Lower leg skin (tissue), 4 donors: ENCODE data around the gene USP34. TPM values are rescaled to one million over a fixed set of nuclear protein-coding genes. Genes with fewer than 3 reads are reported as not detected.
"Not testable (repeated sequence)": the region's sequence is repeated elsewhere in the genome, so short reads cannot be mapped to it uniquely, and the experiment has no call there.

Source experiments
- DNase-seq, 2 donors: peaks; one replicate each; pipeline ENCODE4 v3.0.0-alpha.2; 2019; ENCODE audit warnings: low spot score in 2 of 2
- H3K4me3 ChIP-seq: fragments of 200-600 bp; sonication (generic); 2 replicates; pipeline ENCODE4 v1.5.1; 2017; ENCODE audit warnings: mild to moderate bottlenecking, low read depth; ENCODE audit not compliant: poor library complexity, severe bottlenecking
- CTCF ChIP-seq, 3 donors: fragments of 450-650 bp; IDR thresholded peaks; one replicate each; pipeline ENCODE4 v1.5.1; 2016; ENCODE audit warnings: antibody characterized with exemption in 3 of 3, mild to moderate bottlenecking in 3 of 3, moderate library complexity in 2 of 3
- POLR2A ChIP-seq, 2 donors: fragments of 450-650 bp; IDR thresholded peaks; one replicate each; pipeline ENCODE4 v1.6.1; 2016 to 2017; ENCODE audit warnings: antibody characterized with exemption in 2 of 2, mild to moderate bottlenecking in 1 of 2, moderate library complexity in 1 of 2
- whole genome bisulfite sequencing, 2 donors: methylation state at CpG; one replicate each; pipeline ENCODE4 v1.1.5; 2018; 5-methylcytosine and 5-hydroxymethylcytosine counted together
- intact Hi-C: fragments of 100-400 bp; cut with DNase I; formaldehyde crosslinking; loops from one replicate; pipeline ENCODE4 v1.15.0; 2023; ENCODE audit warnings: low total_unique reads
- total RNA-seq, 4 donors: library from RNA; depleted of rRNA; stranded (reverse); fragments of >200 nt; gene quantifications; one replicate each; pipeline ENCODE4 v1.1.0, GENCODE V29; 2016

USP34 gene
- total RNA-seq, 4 donors from 2014 or later: 84.3 to 181 (median 98.1) TPM

GRCh38 chr2:61454383-61454782 is 16.5 kb downstream of the USP34 start:
- intact Hi-C loops: no loop called here
- TF ChIP-seq CTCF (IDR thresholded peaks at IDR 0.05) (no peak), POLR2A (IDR thresholded peaks at IDR 0.05) (no peak)
- no peak for DNase-seq
- H3K4me3 ChIP-seq: no peak overlapping the region
- 97 to 99% methylated on average over 5 of the region's 5 CpGs for WGBS, 2 donors

GRCh38 chr2:61452392-61452791 is 18.5 kb downstream of the USP34 start:
- intact Hi-C loops: no loop called here
- no peak overlapping the region for H3K4me3 ChIP-seq
- TF ChIP-seq POLR2A (IDR thresholded peaks at IDR 0.05) (no peak), CTCF (IDR thresholded peaks at IDR 0.05) (no peak)
- WGBS, 2 donors: 97% methylated on average over 7 to 8 of the region's 8 CpGs
- DNase-seq: no peak

GRCh38 chr2:61451178-61451577 is 19.7 kb downstream of the USP34 start:
- 86 to 92% methylated on average over 9 of the region's 9 CpGs for WGBS, 2 donors
- DNase-seq: no peak
- H3K4me3 ChIP-seq: no peak overlapping the region
- TF ChIP-seq POLR2A (IDR thresholded peaks at IDR 0.05) (no peak), CTCF (IDR thresholded peaks at IDR 0.05) (no peak)
- intact Hi-C loops: no loop called here

- intact Hi-C loops: no loop called here
Observed at GRCh38 chr2:61450144-61450543, 20.7 kb downstream of the USP34 start.

GRCh38 chr2:61448229-61448628 is 22.7 kb downstream of the USP34 start:
- no peak overlapping the region for H3K4me3 ChIP-seq
- intact Hi-C loops: no loop called here
- 91 to 96% methylated on average over 2 of the region's 2 CpGs for WGBS, 2 donors
- DNase-seq: no peak
- TF ChIP-seq CTCF (IDR thresholded peaks at IDR 0.05) (no peak), POLR2A (IDR thresholded peaks at IDR 0.05) (no peak)

More at GRCh38 chr2:61450144-61450543, 20.7 kb downstream of the USP34 start:
- DNase-seq: no peak
- no peak overlapping the region for H3K4me3 ChIP-seq
- 74 to 75% methylated on average over 4 of the region's 4 CpGs for WGBS, 2 donors
- TF ChIP-seq CTCF (IDR thresholded peaks at IDR 0.05): no peak
- no peak for TF ChIP-seq POLR2A (IDR thresholded peaks at IDR 0.05)

GRCh38 chr2:61446971-61447370 is 23.9 kb downstream of the USP34 start:
- DNase-seq, H3K4me3 ChIP-seq, intact Hi-C loops: not testable (repeated sequence)
- 88 to 90% methylated on average over 7 of the region's 7 CpGs for WGBS, 2 donors
